Bone marrow (tissue), 2 donors: Measurements from ENCODE around the gene LRFN2.

ENCODE experiments used
- DNase-seq, 2 donors: peaks; one replicate each; lab custom pipeline; 2025; lab: John Stamatoyannopoulos, UW

Gene LRFN2

GRCh38 chr6:40586369-40587201 is 579 bp downstream of the LRFN2 start:
- no peak for DNase-seq

GRCh38 chr6:40585651-40586269 is 1.4 kb downstream of the LRFN2 start:
- DNase-seq, result no peak

- DNase-seq, result no peak
These were observed 1.9 kb downstream of the LRFN2 start for GRCh38 chr6:40585223-40585622.

- DNase-seq, result no peak
These were observed 2.4 kb downstream of the LRFN2 start for GRCh38 chr6:40584741-40585140.

GRCh38 chr6:40583709-40584108 is 3.5 kb downstream of the LRFN2 start:
- DNase-seq, result no peak

GRCh38 chr6:40582892-40583291 is 4.3 kb downstream of the LRFN2 start:
- DNase-seq, result no peak

- no peak for DNase-seq
These were observed 8.1 kb downstream of the LRFN2 start for GRCh38 chr6:40579101-40579500.

GRCh38 chr6:40577672-40578071 is 9.5 kb downstream of the LRFN2 start:
- no peak for DNase-seq

GRCh38 chr6:40573221-40573620 is 13.9 kb downstream of the LRFN2 start:
- no peak for DNase-seq

GRCh38 chr6:40569162-40569910 is 17.8 kb downstream of the LRFN2 start:
- no peak for DNase-seq

GRCh38 chr6:40568062-40568708 is 19.0 kb downstream of the LRFN2 start:
- DNase-seq, result no peak

GRCh38 chr6:40563111-40563510 is 24.1 kb downstream of the LRFN2 start:
- no peak for DNase-seq

GRCh38 chr6:40559056-40559455 is 28.1 kb downstream of the LRFN2 start:
- DNase-seq, result no peak

- no peak for DNase-seq
These were observed 29.1 kb downstream of the LRFN2 start for GRCh38 chr6:40558102-40558501.

- no peak for DNase-seq
These were observed 30.3 kb downstream of the LRFN2 start for GRCh38 chr6:40556881-40557280.

- DNase-seq, result no peak
These were observed 31.1 kb downstream of the LRFN2 start for GRCh38 chr6:40556023-40556422.

GRCh38 chr6:40555092-40555491 is 32.1 kb downstream of the LRFN2 start:
- DNase-seq, result no peak

GRCh38 chr6:40552941-40553340 is 34.2 kb downstream of the LRFN2 start:
- DNase-seq, result no peak

- no peak for DNase-seq
These were observed 35.1 kb downstream of the LRFN2 start for GRCh38 chr6:40551966-40552505.

GRCh38 chr6:40550202-40551101 is 36.7 kb downstream of the LRFN2 start:
- peak in 1 of 2 donors; percentile 8 for DNase-seq

- no peak for DNase-seq
These were observed 41.2 kb downstream of the LRFN2 start for GRCh38 chr6:40545954-40546353.
